Astrocyte (in vitro differentiated cells and primary cell): ENCODE data around the gene DPY30.
"Not testable (repeated sequence)": the region's sequence is repeated elsewhere in the genome, so short reads cannot be mapped to it uniquely, and the experiment has no call there.

Experiments used
- EZH2 ChIP-seq: IDR thresholded peaks from 2 replicates; pipeline ENCODE4 v1.6.1; 2012; ENCODE audit warnings: mild to moderate bottlenecking, low read length, inconsistent platforms; ENCODE audit not compliant: insufficient read depth
- TF ChIP-seq, protein P1 (sequence below): IDR thresholded peaks from 2 replicates; pipeline ENCODE4 v1.5.1; 2011; ENCODE audit warnings: low read depth, mild to moderate bottlenecking, inconsistent platforms, low read length, moderate library complexity; ENCODE audit not compliant: insufficient read depth

DNA sequence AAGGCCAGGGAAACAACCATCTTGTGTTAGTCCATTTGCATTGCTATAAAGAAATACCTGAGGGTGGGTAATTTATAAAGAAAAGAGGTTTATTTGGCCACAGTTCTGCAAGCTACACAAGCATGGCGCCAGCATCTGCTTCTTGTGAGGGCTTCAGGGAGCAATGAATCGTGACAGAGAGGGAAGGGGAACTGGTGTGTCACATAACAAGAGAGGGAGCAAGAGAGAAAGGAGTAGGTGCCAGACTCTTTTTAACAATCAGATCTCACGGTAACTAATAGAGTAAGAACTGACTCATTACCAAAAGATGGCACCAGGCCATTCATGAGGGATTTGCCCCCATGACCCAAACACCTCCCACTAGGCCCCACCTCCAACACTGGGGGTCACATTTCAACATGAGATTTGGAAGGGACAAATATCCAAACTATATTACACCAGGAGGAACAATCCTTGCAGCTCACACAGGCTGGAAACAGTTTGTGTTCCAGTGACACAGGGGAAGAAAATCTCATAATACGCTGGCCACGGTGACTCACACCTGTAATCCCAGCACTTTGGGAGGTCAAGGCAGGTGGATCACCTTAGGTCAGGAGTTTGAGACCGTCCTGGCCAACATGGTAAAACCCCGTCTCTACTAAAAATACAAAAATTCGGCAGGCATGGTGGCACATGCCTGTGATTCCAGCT is 5.3 kb downstream of the DPY30 start:
- TF ChIP-seq, protein P1, sequence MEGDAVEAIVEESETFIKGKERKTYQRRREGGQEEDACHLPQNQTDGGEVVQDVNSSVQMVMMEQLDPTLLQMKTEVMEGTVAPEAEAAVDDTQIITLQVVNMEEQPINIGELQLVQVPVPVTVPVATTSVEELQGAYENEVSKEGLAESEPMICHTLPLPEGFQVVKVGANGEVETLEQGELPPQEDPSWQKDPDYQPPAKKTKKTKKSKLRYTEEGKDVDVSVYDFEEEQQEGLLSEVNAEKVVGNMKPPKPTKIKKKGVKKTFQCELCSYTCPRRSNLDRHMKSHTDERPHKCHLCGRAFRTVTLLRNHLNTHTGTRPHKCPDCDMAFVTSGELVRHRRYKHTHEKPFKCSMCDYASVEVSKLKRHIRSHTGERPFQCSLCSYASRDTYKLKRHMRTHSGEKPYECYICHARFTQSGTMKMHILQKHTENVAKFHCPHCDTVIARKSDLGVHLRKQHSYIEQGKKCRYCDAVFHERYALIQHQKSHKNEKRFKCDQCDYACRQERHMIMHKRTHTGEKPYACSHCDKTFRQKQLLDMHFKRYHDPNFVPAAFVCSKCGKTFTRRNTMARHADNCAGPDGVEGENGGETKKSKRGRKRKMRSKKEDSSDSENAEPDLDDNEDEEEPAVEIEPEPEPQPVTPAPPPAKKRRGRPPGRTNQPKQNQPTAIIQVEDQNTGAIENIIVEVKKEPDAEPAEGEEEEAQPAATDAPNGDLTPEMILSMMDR: not testable (repeated sequence)
- not testable (repeated sequence) for TF ChIP-seq EZH2
